ENCODE measurements around the gene RASA3. TPM values are rescaled to one million over a fixed set of nuclear protein-coding genes. Genes with fewer than 3 reads are reported as not detected.
"Not testable (repeated sequence)": the region's sequence is repeated elsewhere in the genome, so short reads cannot be mapped to it uniquely, and the experiment has no call there.

The RASA3 gene
- total RNA-seq, 1 donor from 2014 or later, result 13.5 TPM

- no peak for DNase-seq
These were observed 51.5 kb downstream of the RASA3 start for GRCh38 chr13:114080739-114081561.

GRCh38 chr13:114079601-114080536 lies 52.6 kb downstream of the RASA3 start:
- no peak for DNase-seq

DNA sequence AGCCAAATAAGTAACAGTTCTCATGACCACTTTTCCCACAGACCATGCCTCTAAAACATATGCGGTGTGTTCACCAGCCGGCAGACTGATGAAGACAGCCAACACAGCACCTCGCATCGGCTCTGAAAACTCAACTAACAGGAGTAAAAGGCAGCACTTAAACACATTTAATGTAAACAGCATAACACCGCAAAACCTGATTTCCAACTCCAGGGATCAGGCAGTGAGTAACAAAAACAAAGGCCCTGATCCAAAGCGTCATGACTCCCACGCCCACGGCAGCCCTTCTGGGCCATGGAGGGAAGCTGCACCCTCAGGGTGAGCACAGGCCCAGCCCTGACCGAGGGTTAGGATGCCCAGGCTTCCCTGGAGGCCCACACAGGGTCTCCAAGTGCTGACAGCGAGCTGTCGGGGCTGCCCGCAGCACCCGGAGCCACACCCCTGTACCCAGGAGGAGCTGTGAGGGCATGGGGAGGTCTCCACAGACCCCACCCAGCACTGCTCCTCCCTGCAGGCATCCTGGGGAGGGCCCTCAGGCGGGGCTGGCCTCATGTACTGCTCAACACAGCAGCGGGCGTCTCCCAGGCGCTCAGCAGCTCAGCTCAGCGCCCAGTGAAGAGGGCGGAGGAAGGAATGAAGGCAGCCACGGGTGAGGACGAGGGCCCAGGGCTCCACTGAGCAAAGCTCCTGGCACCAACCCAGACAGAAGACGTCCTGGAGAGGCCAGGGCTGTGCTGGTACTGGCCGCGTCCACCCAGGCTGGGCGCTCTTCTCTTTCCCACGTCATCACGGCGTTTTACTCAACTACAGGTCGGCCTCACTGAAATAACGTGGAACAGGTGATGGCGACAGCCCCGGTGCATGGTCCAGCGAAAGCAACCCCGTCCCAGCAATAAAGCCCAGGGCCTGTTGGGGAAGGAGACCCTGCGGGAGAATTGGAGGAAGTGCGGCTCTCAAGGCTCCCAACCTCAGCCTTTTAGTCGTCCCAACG lies 53.7 kb downstream of the RASA3 start:
- peak; percentile 54 for DNase-seq

DNA sequence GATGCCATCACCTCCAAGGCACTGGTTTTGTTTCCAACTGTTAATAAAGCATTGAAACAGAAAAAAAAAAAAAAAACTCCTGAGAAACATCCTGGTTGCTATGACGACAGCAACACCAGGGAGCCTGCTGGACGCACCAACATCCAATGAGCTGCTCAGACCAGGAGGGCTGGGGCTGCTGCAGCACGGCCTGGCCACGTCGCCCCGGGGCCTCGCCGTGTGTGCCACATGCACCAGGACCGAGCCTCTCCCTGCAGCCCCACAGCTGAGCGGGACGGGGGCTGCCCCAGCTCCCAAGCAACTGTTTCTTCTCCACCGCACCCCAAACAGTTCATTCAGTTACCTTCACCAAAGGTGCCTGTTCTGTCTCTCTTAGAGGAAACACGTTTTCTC lies 54.5 kb downstream of the RASA3 start:
- DNase-seq, result peak; percentile 51

- DNase-seq, result no peak
These were observed 55.1 kb downstream of the RASA3 start for GRCh38 chr13:114077099-114077932.

GRCh38 chr13:114076329-114077090 lies 55.9 kb downstream of the RASA3 start:
- DNase-seq, result no peak

DNA sequence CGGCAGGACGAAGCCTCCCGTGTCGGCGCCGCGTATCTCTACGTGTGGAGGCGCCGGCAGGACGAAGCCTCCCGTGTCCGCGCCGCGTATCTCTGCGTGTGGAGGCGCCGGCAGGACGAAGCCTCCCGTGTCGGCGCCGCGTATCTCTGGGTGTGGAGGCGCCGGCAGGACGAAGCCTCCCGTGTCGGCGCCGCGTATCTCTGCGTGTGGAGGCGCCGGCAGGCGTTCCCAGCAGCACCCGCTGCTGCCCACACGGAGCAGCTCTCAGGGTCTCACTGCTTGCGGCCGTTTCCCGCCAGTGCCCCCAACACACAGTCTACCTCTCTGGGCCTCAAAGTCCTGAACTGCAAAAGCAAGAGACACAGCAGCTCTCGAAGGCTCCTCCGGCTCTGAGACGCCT lies 56.6 kb downstream of the RASA3 start:
- DNase-seq, result not testable (repeated sequence)

- no peak for DNase-seq
These were observed 57.6 kb downstream of the RASA3 start for GRCh38 chr13:114074671-114075315.

GRCh38 chr13:114073881-114074612 lies 58.4 kb downstream of the RASA3 start:
- no peak for DNase-seq

DNA sequence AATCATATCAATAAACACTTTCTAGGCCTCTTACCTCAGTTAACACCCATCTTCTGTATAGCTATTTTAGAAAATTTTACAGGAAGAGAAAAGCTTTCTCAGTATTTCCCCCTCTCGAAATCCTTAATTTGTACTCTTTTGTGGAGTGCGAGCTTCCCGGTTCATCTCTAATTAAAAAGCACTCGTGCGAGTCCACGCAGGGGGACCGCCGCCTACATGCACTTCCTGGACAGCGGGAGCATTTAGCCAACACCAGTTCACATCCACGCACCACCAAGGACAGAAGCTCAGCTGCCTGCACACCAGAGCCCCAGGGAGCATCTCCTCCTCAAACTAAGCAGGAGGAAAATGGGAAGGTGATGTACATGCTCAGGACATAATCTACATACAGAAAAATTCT lies 60.0 kb downstream of the RASA3 start:
- no peak for DNase-seq

- no peak for DNase-seq
These were observed 60.4 kb downstream of the RASA3 start for GRCh38 chr13:114071991-114072390.

DNA sequence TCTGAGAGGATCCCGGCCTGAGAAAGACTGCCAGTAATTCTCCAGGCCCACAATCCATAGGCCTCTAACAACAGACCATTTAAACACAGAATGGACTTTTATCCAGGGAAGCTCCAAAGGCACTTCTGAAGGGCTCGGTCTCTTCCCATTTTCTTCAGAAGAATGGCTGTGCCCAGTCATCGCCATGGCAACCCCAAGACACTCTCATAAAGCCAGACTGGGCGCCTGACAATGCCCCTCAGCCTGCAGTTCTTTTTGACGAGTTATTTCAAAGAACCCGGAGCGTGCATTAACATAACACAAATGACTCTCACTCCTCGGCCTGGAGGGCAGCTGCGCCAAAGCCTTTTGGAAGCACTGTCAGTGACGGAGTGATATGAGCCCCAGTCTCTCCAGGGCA lies 61.0 kb downstream of the RASA3 start:
- no peak for DNase-seq

GRCh38 chr13:114070098-114070799 lies 62.2 kb downstream of the RASA3 start:
- no peak for DNase-seq

- no peak for DNase-seq
These were observed 62.9 kb downstream of the RASA3 start for GRCh38 chr13:114069376-114070097.

DNA sequence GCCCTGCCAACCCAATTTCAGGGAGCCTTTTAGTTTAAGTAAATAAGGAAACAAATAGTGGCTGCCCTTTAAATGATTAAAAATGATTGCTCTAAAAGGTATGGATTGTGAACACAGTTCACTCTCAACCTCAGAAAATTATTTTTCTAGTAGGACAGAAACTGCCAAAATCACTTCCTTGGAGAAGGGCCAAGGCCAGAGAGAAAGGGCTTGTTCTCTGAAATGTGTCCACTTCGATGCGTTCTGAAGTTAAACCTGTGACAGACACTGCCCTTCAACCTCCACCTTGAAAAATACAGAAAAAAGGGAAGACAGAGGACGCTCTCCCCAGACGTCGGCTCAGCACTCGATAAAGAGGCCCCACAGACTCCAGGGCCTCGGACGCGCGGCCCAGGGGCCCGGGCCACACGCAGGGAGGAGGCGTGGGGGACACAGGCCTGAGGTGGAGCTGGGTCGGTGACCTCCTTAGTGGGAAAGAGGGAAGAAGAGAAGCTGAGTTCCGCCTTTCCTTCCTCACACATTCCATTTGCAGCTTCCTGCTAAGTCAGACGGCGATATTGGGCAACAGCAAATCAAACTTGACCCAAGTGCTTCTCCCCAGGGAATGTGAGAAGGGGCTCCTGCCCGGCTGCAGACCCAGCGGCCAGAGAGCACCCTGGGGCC lies 63.6 kb downstream of the RASA3 start:
- DNase-seq, result no peak

GRCh38 chr13:114067886-114068651 lies 64.4 kb downstream of the RASA3 start:
- no peak for DNase-seq
